GM10266 (cell line): ENCODE results near the gene PELI2.

ENCODE experiments used
- DNase-seq: peaks from one replicate; pipeline ENCODE4 v3.0.0; 2012; ENCODE audit errors: extremely low spot score
- TF ChIP-seq, protein P1 (sequence below): IDR thresholded peaks from 2 replicates; pipeline ENCODE4 v1.5.1; 2012; ENCODE audit warnings: mild to moderate bottlenecking, low read depth; ENCODE audit not compliant: control insufficient read depth, insufficient read depth; ENCODE audit errors: missing control alignments

The PELI2 gene

DNA sequence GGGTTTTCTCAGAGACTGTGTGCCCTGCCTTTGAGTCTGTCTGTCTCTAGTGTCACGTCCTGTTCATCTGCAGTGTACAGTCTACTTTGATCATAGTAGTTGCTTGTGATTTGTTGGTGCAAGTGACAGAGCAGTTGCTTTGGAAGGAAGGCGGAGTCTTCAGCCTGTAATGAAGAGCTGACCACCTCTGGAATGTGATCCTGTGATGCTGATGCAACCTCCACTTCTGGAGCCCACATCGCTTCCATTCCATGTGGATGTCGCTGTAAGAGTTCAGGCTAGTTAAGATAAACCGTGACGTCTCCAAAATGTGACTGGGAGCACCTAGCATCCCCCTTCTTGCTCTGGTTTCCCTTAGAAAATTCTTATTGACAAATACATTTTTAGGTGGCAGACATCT is 51.8 kb downstream of the PELI2 start:
- DNase-seq, result no peak
- TF ChIP-seq, protein P1, sequence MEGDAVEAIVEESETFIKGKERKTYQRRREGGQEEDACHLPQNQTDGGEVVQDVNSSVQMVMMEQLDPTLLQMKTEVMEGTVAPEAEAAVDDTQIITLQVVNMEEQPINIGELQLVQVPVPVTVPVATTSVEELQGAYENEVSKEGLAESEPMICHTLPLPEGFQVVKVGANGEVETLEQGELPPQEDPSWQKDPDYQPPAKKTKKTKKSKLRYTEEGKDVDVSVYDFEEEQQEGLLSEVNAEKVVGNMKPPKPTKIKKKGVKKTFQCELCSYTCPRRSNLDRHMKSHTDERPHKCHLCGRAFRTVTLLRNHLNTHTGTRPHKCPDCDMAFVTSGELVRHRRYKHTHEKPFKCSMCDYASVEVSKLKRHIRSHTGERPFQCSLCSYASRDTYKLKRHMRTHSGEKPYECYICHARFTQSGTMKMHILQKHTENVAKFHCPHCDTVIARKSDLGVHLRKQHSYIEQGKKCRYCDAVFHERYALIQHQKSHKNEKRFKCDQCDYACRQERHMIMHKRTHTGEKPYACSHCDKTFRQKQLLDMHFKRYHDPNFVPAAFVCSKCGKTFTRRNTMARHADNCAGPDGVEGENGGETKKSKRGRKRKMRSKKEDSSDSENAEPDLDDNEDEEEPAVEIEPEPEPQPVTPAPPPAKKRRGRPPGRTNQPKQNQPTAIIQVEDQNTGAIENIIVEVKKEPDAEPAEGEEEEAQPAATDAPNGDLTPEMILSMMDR, result no peak

DNA sequence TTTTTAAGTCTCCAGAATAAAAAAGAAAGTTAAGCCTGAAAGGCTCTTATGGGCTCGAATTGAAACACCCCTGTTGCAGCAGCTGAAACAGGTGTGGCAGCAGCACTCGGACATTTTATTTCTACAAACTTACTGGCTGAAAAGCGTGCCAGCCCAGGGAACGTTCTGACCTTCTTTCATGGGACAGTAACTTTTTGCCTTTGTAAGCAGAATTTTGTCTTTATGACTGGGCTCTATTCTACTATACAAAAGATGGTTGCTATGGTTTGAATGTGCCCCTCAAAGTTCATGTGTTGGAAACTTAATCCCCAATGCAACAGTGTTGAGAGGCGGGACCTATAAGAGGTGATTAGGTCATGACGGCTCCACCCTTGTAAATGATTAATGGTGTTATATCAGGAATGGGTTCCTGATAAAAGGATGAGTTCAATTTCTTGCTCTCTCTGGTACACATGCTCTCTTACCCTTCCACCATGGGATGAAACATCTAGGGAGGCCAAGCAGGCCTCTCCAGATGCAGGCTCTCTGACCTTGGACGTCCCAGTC is 52.7 kb downstream of the PELI2 start:
- TF ChIP-seq, protein P1, result no peak
- no peak for DNase-seq

DNA sequence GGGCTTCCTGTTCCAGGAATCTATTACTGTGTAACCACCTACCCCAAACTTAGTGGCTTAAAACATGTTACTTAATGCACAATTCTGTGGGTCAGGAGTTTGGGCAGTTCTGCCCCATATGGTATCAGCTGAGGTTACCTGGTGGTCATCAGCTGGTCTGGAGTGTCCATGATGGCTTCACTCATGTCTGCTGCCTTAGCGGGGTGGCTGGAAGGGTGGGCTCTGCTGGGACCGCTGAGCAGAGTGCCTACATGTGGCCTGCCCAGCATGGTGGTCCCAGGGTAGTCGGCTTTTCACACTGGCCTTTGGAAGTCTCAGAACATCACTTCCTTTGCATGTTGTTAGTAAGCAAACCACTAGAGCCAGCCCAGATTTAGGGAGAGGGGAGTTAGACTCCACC is 53.9 kb downstream of the PELI2 start:
- TF ChIP-seq, protein P1, result no peak
- no peak for DNase-seq

DNA sequence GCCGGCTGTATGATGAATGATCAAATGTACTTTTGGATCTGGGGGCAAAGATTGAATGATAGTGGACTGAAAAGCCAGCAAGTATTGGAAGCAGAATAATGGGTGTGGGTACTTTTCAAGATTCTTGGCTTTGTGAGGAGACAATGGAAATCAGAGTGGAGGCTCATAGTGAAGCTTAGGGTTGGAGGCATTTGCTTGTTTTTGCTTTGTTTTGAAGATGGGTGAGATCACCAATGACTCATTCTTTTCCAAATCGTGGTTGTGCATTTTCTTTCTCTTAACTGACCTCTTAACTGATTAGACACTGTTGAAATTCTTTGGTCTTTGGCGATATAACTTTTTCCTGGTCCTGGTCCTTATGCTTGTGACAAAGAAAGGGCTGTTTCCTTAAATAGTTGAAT is 54.4 kb downstream of the PELI2 start:
- TF ChIP-seq, protein P1, result no peak
- DNase-seq, result no peak

DNA sequence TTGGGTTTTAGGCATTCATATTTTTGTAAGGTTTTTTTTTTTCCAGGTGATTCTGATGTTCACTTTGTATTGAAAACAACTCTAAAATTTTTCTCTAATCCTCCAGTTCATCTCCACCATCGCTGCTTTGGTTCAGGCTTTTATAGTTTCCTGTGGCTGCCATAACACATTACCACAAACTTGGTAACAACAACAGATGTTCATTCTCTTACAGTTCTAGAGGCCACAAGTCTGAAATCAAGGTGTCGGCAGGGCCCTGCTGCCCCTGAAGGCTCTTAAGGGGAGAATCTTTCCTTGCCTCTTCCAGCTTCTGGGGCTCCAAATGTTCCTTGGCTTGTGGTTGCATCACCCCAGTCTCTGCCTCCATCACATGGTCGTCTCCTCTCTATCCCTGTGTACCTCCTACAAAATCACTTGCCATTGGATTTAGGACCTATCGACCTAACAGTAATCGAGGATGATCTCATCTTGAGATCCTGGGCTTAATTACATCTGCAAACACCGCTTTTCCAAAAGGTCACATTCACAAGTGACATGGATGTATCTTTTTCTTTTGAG is 55.2 kb downstream of the PELI2 start:
- no peak for DNase-seq
- TF ChIP-seq, protein P1, result no peak

DNA sequence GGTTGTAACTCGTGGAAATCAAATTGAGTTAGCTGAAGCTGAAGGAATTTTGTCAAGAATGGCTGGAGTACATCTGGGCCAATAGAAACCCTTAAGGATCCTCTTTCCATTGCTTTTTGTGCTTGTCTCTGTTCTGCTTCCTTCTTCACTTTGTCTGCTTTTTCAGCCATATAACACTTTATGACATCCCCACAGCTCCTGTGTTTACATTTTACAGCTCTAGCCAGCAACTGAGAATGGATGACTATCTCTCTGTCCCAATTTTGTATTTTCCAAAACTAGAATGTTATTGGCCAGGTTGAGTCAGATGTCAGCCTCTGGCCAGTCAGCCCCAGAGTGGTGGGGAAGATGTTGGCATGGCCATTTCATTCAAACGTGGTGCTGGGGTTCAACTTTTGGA is 57.6 kb downstream of the PELI2 start:
- DNase-seq, result no peak
- TF ChIP-seq, protein P1, result no peak

DNA sequence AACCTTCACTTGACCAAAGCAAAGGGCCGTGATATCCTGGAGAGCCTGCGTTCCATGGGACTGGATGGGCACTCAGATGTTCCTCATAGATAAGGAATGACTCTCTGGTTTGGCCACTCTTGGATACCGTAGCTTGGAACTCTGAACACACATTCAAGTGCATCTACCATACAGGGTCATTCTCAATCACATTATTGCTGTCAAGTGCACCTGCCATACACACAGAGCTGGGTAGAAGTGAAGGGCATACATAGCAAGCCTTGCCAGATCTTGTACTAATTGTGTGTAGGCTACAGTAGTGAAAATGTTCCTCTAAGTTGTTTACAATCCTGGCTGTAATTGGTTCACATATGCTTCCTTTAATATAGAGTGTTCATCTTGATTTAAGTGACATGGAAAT is 58.3 kb downstream of the PELI2 start:
- TF ChIP-seq, protein P1, result no peak
- DNase-seq, result no peak
